ENCODE data around the gene ZNF292. TPM values are rescaled to one million over a fixed set of nuclear protein-coding genes. Genes with fewer than 3 reads are reported as not detected.

The ZNF292 gene
- total RNA-seq, 1 donor from 2014 or later, result 89.9 TPM

DNA sequence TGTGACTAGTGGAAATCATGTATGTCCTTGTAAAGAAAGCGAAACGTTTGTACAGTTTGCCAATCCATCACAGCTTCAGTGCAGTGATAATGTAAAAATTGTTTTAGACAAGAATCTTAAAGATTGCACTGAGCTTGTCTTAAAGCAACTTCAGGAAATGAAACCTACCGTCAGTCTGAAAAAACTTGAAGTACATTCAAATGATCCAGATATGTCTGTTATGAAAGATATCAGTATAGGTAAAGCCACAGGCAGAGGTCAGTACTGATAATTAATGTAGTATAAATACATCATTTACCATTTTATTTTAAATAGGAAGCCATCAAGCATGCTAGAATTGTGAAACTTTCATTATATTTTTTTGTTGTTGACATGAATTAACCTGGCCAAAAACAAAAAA is 106.2 kb downstream of the ZNF292 start:
- TF ChIP-seq, protein P1, sequence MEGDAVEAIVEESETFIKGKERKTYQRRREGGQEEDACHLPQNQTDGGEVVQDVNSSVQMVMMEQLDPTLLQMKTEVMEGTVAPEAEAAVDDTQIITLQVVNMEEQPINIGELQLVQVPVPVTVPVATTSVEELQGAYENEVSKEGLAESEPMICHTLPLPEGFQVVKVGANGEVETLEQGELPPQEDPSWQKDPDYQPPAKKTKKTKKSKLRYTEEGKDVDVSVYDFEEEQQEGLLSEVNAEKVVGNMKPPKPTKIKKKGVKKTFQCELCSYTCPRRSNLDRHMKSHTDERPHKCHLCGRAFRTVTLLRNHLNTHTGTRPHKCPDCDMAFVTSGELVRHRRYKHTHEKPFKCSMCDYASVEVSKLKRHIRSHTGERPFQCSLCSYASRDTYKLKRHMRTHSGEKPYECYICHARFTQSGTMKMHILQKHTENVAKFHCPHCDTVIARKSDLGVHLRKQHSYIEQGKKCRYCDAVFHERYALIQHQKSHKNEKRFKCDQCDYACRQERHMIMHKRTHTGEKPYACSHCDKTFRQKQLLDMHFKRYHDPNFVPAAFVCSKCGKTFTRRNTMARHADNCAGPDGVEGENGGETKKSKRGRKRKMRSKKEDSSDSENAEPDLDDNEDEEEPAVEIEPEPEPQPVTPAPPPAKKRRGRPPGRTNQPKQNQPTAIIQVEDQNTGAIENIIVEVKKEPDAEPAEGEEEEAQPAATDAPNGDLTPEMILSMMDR (IDR thresholded peaks at IDR 0.05; ENCODE audit: partially characterized antibody, unreplicated experiment), result no peak
- Mint-ChIP-seq H3K4me1 (ENCODE audit: low read depth, unreplicated experiment) (no peaks in the 10 kb centered on the region), H3K27ac (ENCODE audit: unreplicated experiment) (no peak overlapping the region), H3K36me3 (ENCODE audit: unreplicated experiment) (peaks cover 20% of the 10 kb centered on the region), H3K27me3 (ENCODE audit: unreplicated experiment) (peaks cover 2% of the 10 kb centered on the region), H3K4me3 (ENCODE audit: unreplicated experiment) (no peak overlapping the region), H3K9me3 (ENCODE audit: unreplicated experiment) (peaks cover 2% of the 10 kb centered on the region)
- DNase-seq, result no peak

DNA sequence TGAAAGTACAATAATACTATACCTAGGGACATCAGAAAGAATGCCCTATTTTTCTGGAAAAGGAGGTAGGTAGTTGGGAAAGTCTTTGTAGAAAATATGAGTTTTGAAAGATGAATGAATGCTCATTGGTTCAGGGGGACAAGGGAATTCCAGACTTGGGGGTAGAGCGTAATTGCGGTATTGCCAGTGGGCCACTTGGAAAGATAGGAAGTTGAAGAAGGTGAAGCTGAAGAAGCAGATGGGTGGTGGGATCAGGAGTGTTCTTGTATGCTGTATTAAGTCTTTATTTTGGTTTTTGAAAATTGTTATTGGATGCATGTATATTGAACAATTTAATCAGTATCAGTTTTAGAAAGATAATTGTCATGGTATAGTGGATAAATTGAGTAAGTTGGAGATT is 109.1 kb downstream of the ZNF292 start:
- Mint-ChIP-seq H3K4me3 (ENCODE audit: unreplicated experiment) (no peak overlapping the region), H3K36me3 (ENCODE audit: unreplicated experiment) (peaks cover 13% of the 10 kb centered on the region), H3K4me1 (ENCODE audit: low read depth, unreplicated experiment) (no peaks in the 10 kb centered on the region), H3K9me3 (ENCODE audit: unreplicated experiment) (no peaks in the 10 kb centered on the region), H3K27ac (ENCODE audit: unreplicated experiment) (no peak overlapping the region), H3K27me3 (ENCODE audit: unreplicated experiment) (peaks cover 2% of the 10 kb centered on the region)
- TF ChIP-seq, protein P1 (IDR thresholded peaks at IDR 0.05; ENCODE audit: partially characterized antibody, unreplicated experiment), result no peak
- no peak for DNase-seq

DNA sequence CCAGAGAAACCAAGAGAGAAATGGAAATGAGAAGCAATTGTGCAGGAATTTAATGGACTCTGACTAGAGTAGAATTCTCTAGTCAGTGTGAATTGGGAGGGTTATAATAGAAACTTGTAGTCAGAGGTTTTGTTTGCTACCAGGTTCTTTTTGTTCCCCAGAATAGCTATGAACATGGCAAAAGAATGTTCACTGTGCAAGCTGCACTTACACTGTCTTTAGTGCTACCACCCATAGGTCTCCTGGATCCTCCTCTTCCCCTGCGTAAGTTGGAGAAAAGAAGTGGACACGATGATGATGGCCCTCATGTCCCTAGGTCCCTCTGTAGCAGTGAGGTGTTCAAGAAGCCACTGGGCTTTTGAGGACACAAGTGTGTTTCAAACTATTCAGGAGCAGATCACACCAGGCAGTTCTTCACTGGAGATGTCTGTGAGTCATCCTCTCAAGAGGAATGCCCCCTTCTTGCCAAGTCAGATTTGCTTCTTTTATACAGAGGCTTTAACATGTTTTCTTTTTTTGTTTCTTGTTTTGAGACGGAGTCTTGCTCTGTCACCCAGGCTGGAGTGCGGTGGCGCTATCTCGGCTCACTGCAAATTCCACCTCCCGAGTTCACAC is 119.4 kb downstream of the ZNF292 start:
- Mint-ChIP-seq H3K27ac (ENCODE audit: unreplicated experiment) (no peak overlapping the region), H3K36me3 (ENCODE audit: unreplicated experiment) (no peaks in the 10 kb centered on the region), H3K27me3 (ENCODE audit: unreplicated experiment) (peaks cover 2% of the 10 kb centered on the region), H3K9me3 (ENCODE audit: unreplicated experiment) (peaks cover 4% of the 10 kb centered on the region), H3K4me3 (ENCODE audit: unreplicated experiment) (no peak overlapping the region), H3K4me1 (ENCODE audit: low read depth, unreplicated experiment) (no peaks in the 10 kb centered on the region)
- DNase-seq, result no peak
- TF ChIP-seq, protein P1 (IDR thresholded peaks at IDR 0.05; ENCODE audit: partially characterized antibody, unreplicated experiment), result no peak

DNA sequence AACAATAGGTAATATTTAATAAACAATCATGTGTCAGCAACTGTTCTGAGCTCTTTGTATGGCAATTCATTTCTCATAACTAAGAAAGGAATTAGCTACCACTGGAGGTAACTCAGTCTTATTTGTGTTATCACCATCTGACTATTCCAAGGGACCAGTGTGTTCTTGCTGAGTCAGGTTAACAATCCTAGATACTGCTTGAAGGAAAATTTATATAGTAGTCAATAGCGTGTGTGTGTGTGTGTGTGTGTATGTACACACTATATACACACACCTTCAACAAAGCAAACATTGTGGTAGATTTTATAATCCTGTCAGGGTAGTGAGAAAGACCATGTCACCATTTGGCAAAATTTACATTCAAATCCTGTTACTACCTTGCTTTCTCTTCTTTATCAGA is 121.3 kb downstream of the ZNF292 start:
- DNase-seq, result no peak
- Mint-ChIP-seq H3K36me3 (ENCODE audit: unreplicated experiment) (no peaks in the 10 kb centered on the region), H3K4me1 (ENCODE audit: low read depth, unreplicated experiment) (no peaks in the 10 kb centered on the region), H3K4me3 (ENCODE audit: unreplicated experiment) (no peak overlapping the region), H3K27me3 (ENCODE audit: unreplicated experiment) (peaks cover 4% of the 10 kb centered on the region), H3K27ac (ENCODE audit: unreplicated experiment) (no peak overlapping the region), H3K9me3 (ENCODE audit: unreplicated experiment) (peaks cover 4% of the 10 kb centered on the region)
- TF ChIP-seq, protein P1 (IDR thresholded peaks at IDR 0.05; ENCODE audit: partially characterized antibody, unreplicated experiment), result no peak

DNA sequence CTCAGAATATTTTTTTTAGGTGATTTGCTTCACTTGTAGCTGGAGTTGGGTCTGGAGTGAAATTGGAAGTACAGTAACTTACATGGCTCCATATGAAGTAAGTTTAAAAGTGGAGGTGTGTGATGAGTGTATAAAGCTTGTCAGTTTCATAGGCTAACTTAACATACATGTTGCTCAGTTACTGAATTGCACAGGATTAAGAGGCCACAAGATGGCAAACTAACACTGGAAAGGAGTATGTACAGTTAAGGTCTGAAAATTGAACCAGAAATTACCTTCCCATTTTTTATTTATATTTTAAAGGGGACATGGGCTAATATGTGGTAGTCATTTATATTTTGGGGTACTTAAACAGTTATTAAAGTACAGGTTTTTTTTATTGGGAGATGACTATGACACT is 121.8 kb downstream of the ZNF292 start:
- TF ChIP-seq, protein P1 (IDR thresholded peaks at IDR 0.05; ENCODE audit: partially characterized antibody, unreplicated experiment), result no peak
- Mint-ChIP-seq H3K36me3 (ENCODE audit: unreplicated experiment) (no peaks in the 10 kb centered on the region), H3K27ac (ENCODE audit: unreplicated experiment) (no peak overlapping the region), H3K9me3 (ENCODE audit: unreplicated experiment) (peaks cover 2% of the 10 kb centered on the region), H3K4me3 (ENCODE audit: unreplicated experiment) (no peak overlapping the region), H3K27me3 (ENCODE audit: unreplicated experiment) (peaks cover 4% of the 10 kb centered on the region), H3K4me1 (ENCODE audit: low read depth, unreplicated experiment) (no peaks in the 10 kb centered on the region)
- DNase-seq, result no peak

Measured in glutamatergic neuron (in vitro differentiated cells).